IMR-90 (cell line): ENCODE measurements around the gene SPDYE2B.
"Not testable (repeated sequence)": the region's sequence is repeated elsewhere in the genome, so short reads cannot be mapped to it uniquely, and the experiment has no call there.

Source experiments
- BHLHE40 ChIP-seq: fragments of 150-350 bp; IDR thresholded peaks from 2 replicates; pipeline ENCODE4 v1.6.1; 2016; ENCODE audit warnings: mild to moderate bottlenecking, low read depth, low read length
- CEBPB ChIP-seq: IDR thresholded peaks from 2 replicates; pipeline ENCODE4 v1.6.1; 2012; ENCODE audit warnings: low read depth, low read length, improper control_type of control experiment
- FOS ChIP-seq: fragments of 150-350 bp; IDR thresholded peaks from 2 replicates; pipeline ENCODE4 v1.6.1; 2016; ENCODE audit warnings: low read depth, low read length
- MAFK ChIP-seq: IDR thresholded peaks from 2 replicates; pipeline ENCODE4 v1.6.1; 2012; ENCODE audit warnings: low read depth, low read length, improper control_type of control experiment
- MAZ ChIP-seq: IDR thresholded peaks from 2 replicates; pipeline ENCODE4 v1.6.1; 2012; ENCODE audit warnings: low read depth, mild to moderate bottlenecking, low read length, improper control_type of control experiment, moderate library complexity, borderline replicate concordance
- MXI1 ChIP-seq: IDR thresholded peaks from 2 replicates; pipeline ENCODE4 v1.6.1; 2012; ENCODE audit warnings: low read depth, mild to moderate bottlenecking, low read length, moderate library complexity, borderline replicate concordance
- POLR2A ChIP-seq: IDR thresholded peaks from 2 replicates; pipeline ENCODE4 v1.6.1; 2012; ENCODE audit warnings: mild to moderate bottlenecking, low read depth, low read length
- RAD21 ChIP-seq: IDR thresholded peaks from 2 replicates; pipeline ENCODE4 v1.6.1; 2012; ENCODE audit warnings: low read length, improper control_type of control experiment
- RCOR1 ChIP-seq: IDR thresholded peaks from 2 replicates; pipeline ENCODE4 v1.6.1; 2012; ENCODE audit warnings: mild to moderate bottlenecking, low read length, improper control_type of control experiment; ENCODE audit not compliant: insufficient replicate concordance
- RFX5 ChIP-seq: IDR thresholded peaks from 2 replicates; pipeline ENCODE4 v1.8.0; 2012; ENCODE audit warnings: low read depth, mild to moderate bottlenecking, low read length, moderate library complexity
- SMC3 ChIP-seq: fragments of 150-350 bp; IDR thresholded peaks from 2 replicates; pipeline ENCODE4 v1.6.1; 2016; ENCODE audit warnings: low read depth, mild to moderate bottlenecking, antibody characterized with exemption, low read length, moderate library complexity
- TF ChIP-seq, protein P1 (sequence below): conservative IDR thresholded peaks from 2 replicates; pipeline ENCODE4 v1.5.1; 2012; ENCODE audit warnings: mild to moderate bottlenecking, low read depth, low read length, improper control_type of control experiment
- TF ChIP-seq, protein P2 (sequence below): fragments of 150-350 bp; IDR thresholded peaks from 2 replicates; pipeline ENCODE4 v1.6.1; 2017; ENCODE audit warnings: mild to moderate bottlenecking, antibody characterized with exemption, low read length, low read depth

DNA sequence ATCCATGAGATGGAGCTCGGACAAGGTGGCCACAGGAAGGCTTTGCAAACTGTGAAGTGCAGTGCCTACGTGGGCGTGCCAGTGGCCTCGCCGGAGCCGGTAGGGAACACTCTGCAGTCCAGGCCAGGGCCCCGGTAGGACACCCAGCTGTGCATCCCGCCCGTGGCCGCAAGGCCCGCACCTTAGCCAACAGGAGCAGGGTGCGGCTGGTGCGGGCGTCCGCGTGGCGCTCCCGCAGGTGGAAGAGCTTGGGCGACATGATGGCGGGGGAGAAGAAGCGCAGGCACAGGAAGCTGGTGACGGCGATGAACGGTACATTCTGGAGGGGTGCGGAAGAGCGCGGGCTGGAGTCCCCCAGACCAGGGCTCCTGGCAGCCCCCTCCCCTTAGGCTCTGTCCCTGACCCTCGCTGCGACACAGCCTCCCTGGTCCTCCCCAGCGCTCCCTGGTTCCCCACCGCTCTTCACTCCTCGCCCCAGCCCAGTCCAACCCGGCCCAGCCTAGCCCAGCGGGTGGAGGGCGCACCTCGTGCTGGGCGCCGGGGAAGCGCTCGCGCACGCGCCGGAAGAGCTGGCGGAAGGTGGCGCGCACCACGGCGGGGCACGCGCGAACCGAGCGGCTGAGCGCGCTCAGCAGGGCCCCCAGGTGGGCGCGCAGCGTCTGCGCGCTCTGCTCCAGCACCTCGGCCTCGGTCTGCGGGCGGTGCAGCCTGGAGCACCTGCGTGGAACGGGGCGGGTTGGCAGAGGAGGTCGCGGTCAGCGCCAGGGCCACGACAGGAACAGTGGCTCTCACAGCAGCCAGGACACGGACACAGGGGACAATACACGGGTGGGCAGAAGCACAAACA, 39.5 kb downstream of the SPDYE2B start:
- not testable (repeated sequence) for TF ChIP-seq POLR2A, MAFK, SMC3, FOS, RCOR1, CEBPB, BHLHE40, RAD21, RFX5, MXI1, MAZ
- TF ChIP-seq, protein P1, sequence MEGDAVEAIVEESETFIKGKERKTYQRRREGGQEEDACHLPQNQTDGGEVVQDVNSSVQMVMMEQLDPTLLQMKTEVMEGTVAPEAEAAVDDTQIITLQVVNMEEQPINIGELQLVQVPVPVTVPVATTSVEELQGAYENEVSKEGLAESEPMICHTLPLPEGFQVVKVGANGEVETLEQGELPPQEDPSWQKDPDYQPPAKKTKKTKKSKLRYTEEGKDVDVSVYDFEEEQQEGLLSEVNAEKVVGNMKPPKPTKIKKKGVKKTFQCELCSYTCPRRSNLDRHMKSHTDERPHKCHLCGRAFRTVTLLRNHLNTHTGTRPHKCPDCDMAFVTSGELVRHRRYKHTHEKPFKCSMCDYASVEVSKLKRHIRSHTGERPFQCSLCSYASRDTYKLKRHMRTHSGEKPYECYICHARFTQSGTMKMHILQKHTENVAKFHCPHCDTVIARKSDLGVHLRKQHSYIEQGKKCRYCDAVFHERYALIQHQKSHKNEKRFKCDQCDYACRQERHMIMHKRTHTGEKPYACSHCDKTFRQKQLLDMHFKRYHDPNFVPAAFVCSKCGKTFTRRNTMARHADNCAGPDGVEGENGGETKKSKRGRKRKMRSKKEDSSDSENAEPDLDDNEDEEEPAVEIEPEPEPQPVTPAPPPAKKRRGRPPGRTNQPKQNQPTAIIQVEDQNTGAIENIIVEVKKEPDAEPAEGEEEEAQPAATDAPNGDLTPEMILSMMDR, result not testable (repeated sequence)
- TF ChIP-seq, protein P2, sequence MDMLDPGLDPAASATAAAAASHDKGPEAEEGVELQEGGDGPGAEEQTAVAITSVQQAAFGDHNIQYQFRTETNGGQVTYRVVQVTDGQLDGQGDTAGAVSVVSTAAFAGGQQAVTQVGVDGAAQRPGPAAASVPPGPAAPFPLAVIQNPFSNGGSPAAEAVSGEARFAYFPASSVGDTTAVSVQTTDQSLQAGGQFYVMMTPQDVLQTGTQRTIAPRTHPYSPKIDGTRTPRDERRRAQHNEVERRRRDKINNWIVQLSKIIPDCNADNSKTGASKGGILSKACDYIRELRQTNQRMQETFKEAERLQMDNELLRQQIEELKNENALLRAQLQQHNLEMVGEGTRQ, result not testable (repeated sequence)
